IPS DF 4.7 (cell line): ENCODE results near the gene TPSG1.
"Not testable (repeated sequence)": the region's sequence is repeated elsewhere in the genome, so short reads cannot be mapped to it uniquely, and the experiment has no call there.

Source experiments
- DNase-seq: peaks from one replicate; pipeline ENCODE4 v3.0.0-alpha.2; 2013; ENCODE audit warnings: low spot score; ENCODE audit errors: extremely low read depth

Gene TPSG1

GRCh38 chr16:1215574-1216295, 9.3 kb downstream of the TPSG1 start:
- no peak for DNase-seq

- no peak for DNase-seq
Observed at GRCh38 chr16:1214719-1215118, 10.3 kb downstream of the TPSG1 start.

GRCh38 chr16:1213796-1214372, 11.2 kb downstream of the TPSG1 start:
- DNase-seq: no peak

- no peak for DNase-seq
Observed at GRCh38 chr16:1213231-1213630, 11.8 kb downstream of the TPSG1 start.

GRCh38 chr16:1212616-1213194, 12.4 kb downstream of the TPSG1 start:
- DNase-seq: no peak

- no peak for DNase-seq
Observed at GRCh38 chr16:1211451-1212268, 13.4 kb downstream of the TPSG1 start.

GRCh38 chr16:1210461-1210860, 14.6 kb downstream of the TPSG1 start:
- no peak for DNase-seq

GRCh38 chr16:1209081-1209480, 16.0 kb downstream of the TPSG1 start:
- DNase-seq: no peak

- no peak for DNase-seq
Observed at GRCh38 chr16:1208239-1208830, 16.7 kb downstream of the TPSG1 start.

- DNase-seq: no peak
Observed at GRCh38 chr16:1206786-1207185, 18.3 kb downstream of the TPSG1 start.

GRCh38 chr16:1206326-1206725, 18.7 kb downstream of the TPSG1 start:
- DNase-seq: no peak

- DNase-seq: no peak
Observed at GRCh38 chr16:1204933-1205332, 20.1 kb downstream of the TPSG1 start.

- no peak for DNase-seq
Observed at GRCh38 chr16:1202274-1202673, 22.8 kb downstream of the TPSG1 start.

- DNase-seq: no peak
Observed at GRCh38 chr16:1201444-1201843, 23.6 kb downstream of the TPSG1 start.

- no peak for DNase-seq
Observed at GRCh38 chr16:1200014-1200627, 24.9 kb downstream of the TPSG1 start.

GRCh38 chr16:1199347-1200013, 25.6 kb downstream of the TPSG1 start:
- no peak for DNase-seq

GRCh38 chr16:1198671-1199346, 26.3 kb downstream of the TPSG1 start:
- not testable (repeated sequence) for DNase-seq

GRCh38 chr16:1198194-1198593, 26.9 kb downstream of the TPSG1 start:
- DNase-seq: no peak

GRCh38 chr16:1197237-1197866, 27.7 kb downstream of the TPSG1 start:
- DNase-seq: no peak

- DNase-seq: no peak
Observed at GRCh38 chr16:1196494-1196893, 28.6 kb downstream of the TPSG1 start.
